SK-N-SH (cell line): Measurements from ENCODE around the gene CPPED1. TPM values are rescaled to one million over a fixed set of nuclear protein-coding genes. Genes with fewer than 3 reads are reported as not detected.

Experiments used
- CTCF ChIA-PET: fragments of 300-600, 350-600 bp; formaldehyde crosslinking; extraction: SDS; loops from one replicate; lab custom pipeline; 2021; lab: Yijun Ruan, JAX
- POLR2A ChIA-PET: fragments of 350-600 bp; sonication (Branson Sonifier 250); formaldehyde crosslinking; extraction: SDS; loops from one replicate; lab custom pipeline; 2020; ENCODE audit warnings: antibody characterized with exemption, inconsistent platforms; lab: Yijun Ruan, JAX
- DNase-seq: peaks from one replicate; pipeline ENCODE4 v3.0.0; 2012
- H2AFZ ChIP-seq: fragments of 200-600 bp; sonication (generic); 2 replicates; pipeline ENCODE4 v1.8.1; 2016; ENCODE audit warnings: antibody characterized with exemption, mild to moderate bottlenecking, low read depth
- H3F3A ChIP-seq: fragments of 200-600 bp; sonication (generic); replicated peaks from 2 replicates; pipeline ENCODE3; 2016; ENCODE audit warnings: antibody characterized with exemption, mild to moderate bottlenecking; ENCODE audit not compliant: insufficient read depth
- H3K27ac ChIP-seq, 2 experiments: fragments of 200-500 bp in 1 of 2; fragments of 200-600 bp in 1 of 2; sonication (Bioruptor generic) in 1 of 2; sonication (generic), shearing (Covaris generic) in 1 of 2; 2 replicates each; pipeline versions ENCODE4 v1.5.1 to v1.6.1; 2014 to 2016; ENCODE audit warnings: low read depth in 2 of 2, inconsistent platforms in 1 of 2, low read length in 1 of 2, mild to moderate bottlenecking in 1 of 2, mixed read lengths in 1 of 2
- H3K27me3 ChIP-seq: fragments of 200-600 bp; sonication (generic), shearing (Covaris generic); 2 replicates; pipeline ENCODE4 v1.6.1; 2016; ENCODE audit warnings: mixed run types; ENCODE audit not compliant: insufficient read depth
- H3K36me3 ChIP-seq, 2 experiments: fragments of 200-500 bp in 1 of 2; fragments of 200-600 bp in 1 of 2; sonication (Bioruptor generic) in 1 of 2; sonication (generic) in 1 of 2; replicated peaks in 1 of 2; 2 replicates each; pipeline versions ENCODE3 to v1.5.1; 2014 to 2016; ENCODE audit warnings: low read length in 1 of 2, mild to moderate bottlenecking in 1 of 2; ENCODE audit not compliant: insufficient read depth in 2 of 2, control insufficient read depth in 1 of 2
- H3K4me1 ChIP-seq, 2 experiments: fragments of 200-500 bp in 1 of 2; fragments of 200-600 bp in 1 of 2; sonication (Bioruptor generic) in 1 of 2; sonication (generic), shearing (Covaris generic) in 1 of 2; 2 replicates each; pipeline versions ENCODE4 v1.5.1 to v1.6.1; 2014 to 2016; ENCODE audit warnings: low read depth in 1 of 2, low read length in 1 of 2, mixed run types in 1 of 2; ENCODE audit not compliant: insufficient read depth in 2 of 2, control insufficient read depth in 1 of 2
- H3K4me2 ChIP-seq: fragments of 200-600 bp; sonication (generic), shearing (Covaris generic); 2 replicates; pipeline ENCODE4 v1.6.1; 2017; ENCODE audit warnings: mixed run types
- H3K4me3 ChIP-seq, 2 experiments: fragments of 200-500 bp in 1 of 2; fragments of 200-600 bp in 1 of 2; sonication (Bioruptor generic) in 1 of 2; sonication (generic), shearing (Covaris generic) in 1 of 2; 2 replicates each; pipeline versions ENCODE4 v1.5.1 to v1.8.1; 2014 to 2016; ENCODE audit warnings: low read depth in 2 of 2, inconsistent platforms in 1 of 2, low read length in 1 of 2, mild to moderate bottlenecking in 1 of 2, mixed read lengths in 1 of 2, moderate library complexity in 1 of 2
- H3K79me2 ChIP-seq: fragments of 200-600 bp; sonication (generic); 2 replicates; pipeline ENCODE4 v1.8.1; 2017; ENCODE audit warnings: mild to moderate bottlenecking; ENCODE audit not compliant: insufficient read depth
- H3K9ac ChIP-seq: fragments of 200-600 bp; sonication (generic); 2 replicates; pipeline ENCODE4 v1.6.1; 2017; ENCODE audit warnings: mixed run types
- H3K9me2 ChIP-seq: fragments of 200-600 bp; sonication (generic); 2 replicates; pipeline ENCODE4 v1.6.1; 2017; ENCODE audit warnings: mixed run types
- H3K9me3 ChIP-seq: fragments of 200-600 bp; sonication (generic); 2 replicates; pipeline ENCODE4 v1.6.1; 2017; ENCODE audit warnings: mixed run types, mild to moderate bottlenecking, moderate library complexity
- H4K20me1 ChIP-seq: fragments of 200-600 bp; sonication (generic); 2 replicates; pipeline ENCODE4 v1.6.1; 2017; ENCODE audit warnings: mild to moderate bottlenecking, mixed run types; ENCODE audit not compliant: insufficient read depth
- CHD2 ChIP-seq: fragments of 150-350 bp; IDR thresholded peaks from 2 replicates; pipeline ENCODE4 v1.6.1; 2018; ENCODE audit warnings: low read length; ENCODE audit not compliant: partially characterized antibody
- EZH2phosphoT487 ChIP-seq: fragments of 200-600 bp; sonication (generic); IDR thresholded peaks from 2 replicates; pipeline ENCODE4 v1.6.1; 2017; ENCODE audit warnings: low read depth, mixed run types, mild to moderate bottlenecking, antibody characterized with exemption, moderate library complexity, borderline replicate concordance
- FOSL2 ChIP-seq: IDR thresholded peaks from 2 replicates; pipeline ENCODE4 v1.4.0; 2012; ENCODE audit warnings: low read depth, mild to moderate bottlenecking, moderate library complexity, borderline replicate concordance
- FOXJ3 ChIP-seq: sonication (generic); formaldehyde crosslinking; IDR thresholded peaks from 2 replicates; pipeline ENCODE4 v1.5.1; 2020; ENCODE audit warnings: mild to moderate bottlenecking, missing genetic modification reagents
- GABPA ChIP-seq: IDR thresholded peaks from 2 replicates; pipeline ENCODE4 v1.4.0; 2012; ENCODE audit warnings: low read depth, mild to moderate bottlenecking
- GATA2 ChIP-seq: sonication (generic); formaldehyde crosslinking; IDR thresholded peaks from 2 replicates; pipeline ENCODE4 v1.5.0; 2020; ENCODE audit warnings: mild to moderate bottlenecking, missing genetic modification reagents
- MAX ChIP-seq: IDR thresholded peaks from 2 replicates; pipeline ENCODE4 v1.4.0; 2012; ENCODE audit warnings: low read depth
- MEF2A ChIP-seq: IDR thresholded peaks from 2 replicates; pipeline ENCODE4 v1.4.0; 2012; ENCODE audit warnings: low read depth, borderline replicate concordance
- MXI1 ChIP-seq: IDR thresholded peaks from 2 replicates; pipeline ENCODE4 v1.6.1; 2012; ENCODE audit warnings: mild to moderate bottlenecking, low read depth, low read length, improper control_type of control experiment
- PBX3 ChIP-seq: IDR thresholded peaks from 2 replicates; pipeline ENCODE4; 2012
- POLR2AphosphoS5 ChIP-seq: IDR thresholded peaks from 2 replicates; pipeline ENCODE4 v1.6.1; 2012; ENCODE audit warnings: low read depth, low read length
- RFX5 ChIP-seq: IDR thresholded peaks from 2 replicates; pipeline ENCODE4 v1.6.1; 2012; ENCODE audit warnings: mild to moderate bottlenecking, improper control_type of control experiment, low read length
- TCF12 ChIP-seq: IDR thresholded peaks from 2 replicates; pipeline ENCODE4 v1.4.0; 2012
- USF1 ChIP-seq: IDR thresholded peaks from 2 replicates; pipeline ENCODE4 v1.4.0; 2012; ENCODE audit warnings: low read depth, borderline replicate concordance
- USF2 ChIP-seq: fragments of 150-350 bp; IDR thresholded peaks from 2 replicates; pipeline ENCODE4 v1.6.1; 2017; ENCODE audit warnings: antibody characterized with exemption, low read length, low read depth, borderline replicate concordance
- WGBS: methylation state at CpG from one replicate; pipeline ENCODE4 v1.1.6; 2017; ENCODE audit warnings: low lambda C conversion rate; 5-methylcytosine and 5-hydroxymethylcytosine counted together
- polyA plus RNA-seq, 3 experiments: library from polyadenylated mRNA; depleted of rRNA; stranded (reverse); fragments of >200 nt; gene quantifications; 2 replicates each; pipeline ENCODE4 v1.2.3, GENCODE V29; 2012

CPPED1 gene
- polyA plus RNA-seq, 1 of the 3 experiments (the other 2 are of a cell fraction), result 11.9 TPM

- no peak overlapping the region for H3K9ac ChIP-seq
- no peaks in the 10 kb centered on the region for H4K20me1 ChIP-seq
- no peak overlapping the region for H3K27ac ChIP-seq
- no peaks in the 10 kb centered on the region; a peak in 1 of 4 replicates for H3K4me1 ChIP-seq
- ChIA-PET POLR2A (no interaction called here), CTCF (no interaction called here)
- H3K27me3 ChIP-seq, result no peaks in the 10 kb centered on the region
- 73% methylated on average over 10 of the region's 10 CpGs for WGBS
- H3K79me2 ChIP-seq, result no peaks in the 10 kb centered on the region
- no peak for DNase-seq
- TF ChIP-seq TCF12 (no peak), CHD2 (no peak), MEF2A (no peak), POLR2AphosphoS5 (no peak), EZH2phosphoT487 (no peak), FOSL2 (no peak), GABPA (no peak), MAX (no peak), USF2 (no peak), FOXJ3 (no peak), RFX5 (no peak)
- H3K4me2 ChIP-seq, result no peak overlapping the region
- H3K9me2 ChIP-seq, result no peaks in the 10 kb centered on the region
- no peaks in the 10 kb centered on the region for H3F3A ChIP-seq
- H3K9me3 ChIP-seq, result no peaks in the 10 kb centered on the region
- no peak overlapping the region for H2AFZ ChIP-seq
- no peak overlapping the region for H3K4me3 ChIP-seq
- no peaks in the 10 kb centered on the region for H3K36me3 ChIP-seq
Observed at GRCh38 chr16:12625716-12626115, 178.0 kb downstream of the CPPED1 start.

GRCh38 chr16:12625068-12625467, 178.6 kb downstream of the CPPED1 start:
- H3K79me2 ChIP-seq, result no peaks in the 10 kb centered on the region
- H3K4me3 ChIP-seq, result no peak overlapping the region
- no peak overlapping the region for H3K9ac ChIP-seq
- no peak overlapping the region for H3K4me2 ChIP-seq
- no peaks in the 10 kb centered on the region for H3K27me3 ChIP-seq
- H3K9me3 ChIP-seq, result no peaks in the 10 kb centered on the region
- no peak for TF ChIP-seq PBX3
- no peak for TF ChIP-seq GATA2 (CRISPR knock-in tag)
- no peak for TF ChIP-seq USF1
- TF ChIP-seq MXI1, result no peak
- TF ChIP-seq CHD2, result no peak
- TF ChIP-seq, all 33 proteins: peak for 0
- H2AFZ ChIP-seq, result no peak overlapping the region
- H3K27ac ChIP-seq, result no peak overlapping the region
- POLR2A ChIA-PET, result no interaction called here
- no peaks in the 10 kb centered on the region; a peak in 1 of 4 replicates for H3K4me1 ChIP-seq
- 79% methylated on average over 5 of the region's 7 CpGs for WGBS
- no peaks in the 10 kb centered on the region for H3F3A ChIP-seq
- no peak for DNase-seq
- no peaks in the 10 kb centered on the region for H3K36me3 ChIP-seq
- CTCF ChIA-PET, result no interaction called here
- no peaks in the 10 kb centered on the region for H4K20me1 ChIP-seq
- no peaks in the 10 kb centered on the region for H3K9me2 ChIP-seq
